GM21360 (cell line): ENCODE results near the gene TNFAIP8L2.

Experiments used
- ATAC-seq: cut with Tn5 transposase; IDR thresholded peaks from one replicate; pipeline ENCODE4 v1.9.1; 2021; ENCODE audit warnings: mild to moderate bottlenecking, moderate library complexity; ENCODE audit not compliant: unreplicated experiment

TNFAIP8L2 gene

GRCh38 chr1:151145304-151146071 lies 11.0 kb upstream of the TNFAIP8L2 start:
- no peak for ATAC-seq

- ATAC-seq = no peak
These were observed 10.4 kb upstream of the TNFAIP8L2 start for GRCh38 chr1:151146072-151146411.

- peak; percentile 90 for ATAC-seq
These were observed 9.9 kb upstream of the TNFAIP8L2 start, which contains the start of gene SEMA6C for GRCh38 chr1:151146412-151147131. Gene SEMA6C, minus strand, starts transcription at chr1:151146631. Its CDS starts 4,010 bp downstream, at chr1:151142621.

GRCh38 chr1:151147132-151147503 lies 9.3 kb upstream of the TNFAIP8L2 start:
- ATAC-seq = no peak

- ATAC-seq = no peak
These were observed 8.8 kb upstream of the TNFAIP8L2 start for GRCh38 chr1:151147665-151148064.

GRCh38 chr1:151157067-151157531 lies 650 bp downstream of the TNFAIP8L2 start:
- peak; percentile 16 for ATAC-seq

GRCh38 chr1:151158326-151158725 lies 1.9 kb downstream of the TNFAIP8L2 start:
- ATAC-seq = no peak

- ATAC-seq = no peak
These were observed 2.4 kb downstream of the TNFAIP8L2 start for GRCh38 chr1:151158751-151159251.

GRCh38 chr1:151159373-151159772 lies 2.9 kb downstream of the TNFAIP8L2 start:
- ATAC-seq = no peak

GRCh38 chr1:151164732-151165280 lies 8.4 kb downstream of the TNFAIP8L2 start:
- no peak for ATAC-seq

- no peak for ATAC-seq
These were observed 8.9 kb downstream of the TNFAIP8L2 start for GRCh38 chr1:151165281-151165737.

- ATAC-seq = peak; percentile 83
These were observed 9.5 kb downstream of the TNFAIP8L2 start, which contains the start of the genes LYSMD1 and SCNM1 for GRCh38 chr1:151165738-151166504. Gene LYSMD1, minus strand, starts transcription at chr1:151165902. Its CDS starts 644 bp downstream, at chr1:151165258. Gene SCNM1, plus strand, starts transcription at chr1:151166144. Its CDS starts 9 bp downstream, at chr1:151166153.

- no peak for ATAC-seq
These were observed 10.1 kb downstream of the TNFAIP8L2 start for GRCh38 chr1:151166505-151166956.

GRCh38 chr1:151167116-151167515 lies 10.7 kb downstream of the TNFAIP8L2 start:
- ATAC-seq = no peak

- no peak for ATAC-seq
These were observed 14.7 kb downstream of the TNFAIP8L2 start for GRCh38 chr1:151171190-151171589.

GRCh38 chr1:151175041-151175741 lies 18.7 kb downstream of the TNFAIP8L2 start:
- ATAC-seq = no peak

GRCh38 chr1:151175863-151176262 lies 19.4 kb downstream of the TNFAIP8L2 start, which contains the start of gene TMOD4:
Gene TMOD4, minus strand, starts transcription at chr1:151175981. Its CDS starts 1,106 bp downstream, at chr1:151174875.
- no peak for ATAC-seq

- no peak for ATAC-seq
These were observed 20.1 kb downstream of the TNFAIP8L2 start for GRCh38 chr1:151176514-151177045.

- ATAC-seq = no peak
These were observed 27.8 kb downstream of the TNFAIP8L2 start for GRCh38 chr1:151184211-151184610.
